MG63 (cell line): ENCODE measurements around the gene RGS14. TPM values are rescaled to one million over a fixed set of nuclear protein-coding genes. Genes with fewer than 3 reads are reported as not detected.

Source experiments
- DNase-seq: peaks from one replicate; pipeline ENCODE4 v3.0.0-alpha.2; 2020
- H3K27me3 ChIP-seq: fragments of 250-450 bp; sonication (Bioruptor Pico); 2 replicates; pipeline ENCODE4 v1.5.1; 2020; ENCODE audit warnings: mild to moderate bottlenecking, moderate library complexity
- H3K36me3 ChIP-seq: fragments of 250-450 bp; sonication (Bioruptor Pico); 2 replicates; pipeline ENCODE4 v1.5.1; 2020; ENCODE audit warnings: mild to moderate bottlenecking, moderate library complexity
- H3K4me3 ChIP-seq: fragments of 250-450 bp; sonication (Bioruptor Pico); 2 replicates; pipeline ENCODE4 v1.5.1; 2020; ENCODE audit warnings: mild to moderate bottlenecking, moderate library complexity
- H3K9me3 ChIP-seq: fragments of 250-450 bp; sonication (Bioruptor Pico); 2 replicates; pipeline ENCODE4 v1.5.1; 2020; ENCODE audit warnings: mild to moderate bottlenecking, moderate library complexity
- total RNA-seq: library from RNA; depleted of rRNA; stranded (reverse); fragments of >200 nt; shearing (Covaris generic); gene quantifications from 2 replicates; pipeline ENCODE4 v1.2.3, GENCODE V29; 2014; ENCODE audit warnings: low replicate concordance; rRNA removed

Gene RGS14
- total RNA-seq = 10.7 and 16.7 TPM in 2 replicates

DNA sequence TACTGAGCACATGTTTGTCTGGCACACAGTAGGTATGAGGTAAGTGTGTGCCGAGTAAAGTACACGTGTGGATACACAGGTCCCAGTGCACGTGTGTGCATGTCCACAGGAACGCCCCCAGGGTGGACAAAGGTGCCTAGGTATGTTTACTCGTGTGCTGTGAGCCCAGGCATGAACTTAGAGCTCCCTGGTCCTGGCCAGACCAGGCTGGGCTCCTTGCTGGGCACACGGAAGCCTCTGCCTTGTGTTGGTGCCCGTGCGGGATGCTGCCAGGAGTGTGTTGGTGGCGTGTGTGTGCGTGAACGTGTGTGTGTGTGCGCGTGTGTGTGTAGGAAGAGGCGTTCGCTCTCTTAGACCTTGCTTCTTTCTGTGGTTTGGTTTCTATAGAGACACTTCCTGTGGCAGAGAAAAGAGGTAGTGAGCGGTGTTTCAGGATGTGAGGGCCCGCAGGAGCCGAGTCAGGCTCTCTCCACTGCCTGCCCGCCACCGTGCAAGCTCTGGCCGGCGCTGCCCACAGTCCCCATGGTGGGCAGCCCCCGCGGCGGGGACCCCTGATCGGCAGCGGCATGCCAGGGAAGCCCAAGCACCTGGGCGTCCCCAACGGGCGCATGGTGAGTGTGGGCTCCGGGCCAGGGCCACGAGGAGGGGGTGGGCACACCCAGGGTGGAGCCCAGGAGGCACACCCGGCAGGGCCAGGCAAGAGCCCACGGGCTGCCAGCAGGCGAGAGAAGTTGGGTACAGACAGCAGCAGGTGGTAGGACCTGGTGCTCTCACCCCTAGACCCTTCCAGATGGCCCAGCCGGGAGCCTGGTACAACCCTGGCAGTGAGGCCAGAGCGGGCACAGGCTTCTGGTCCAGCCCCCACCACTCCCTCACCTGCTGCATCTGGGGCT, at the start of gene RGS14:
Gene RGS14, plus strand, starts transcription at position 466 of the 893 bp plus-strand sequence. Its CDS starts 101 bp downstream, at position 567.
- H3K9me3 ChIP-seq = peaks cover 3% of the 10 kb centered on the region; the same call in 1 of the 2 replicates
- no peaks in the 10 kb centered on the region; the same call in 1 of the 2 replicates for H3K27me3 ChIP-seq
- no peak within 1 kb of the TSS for H3K4me3 ChIP-seq
- DNase-seq = no peak
- no peaks in the 10 kb centered on the region for H3K36me3 ChIP-seq

GRCh38 chr5:177308740-177309139, 49.0 kb upstream of the RGS14 start:
- H3K36me3 ChIP-seq = peaks cover 70% of the 10 kb centered on the region
- H3K4me3 ChIP-seq = no peak overlapping the region
- no peaks in the 10 kb centered on the region for H3K9me3 ChIP-seq
- no peak for DNase-seq
- no peaks in the 10 kb centered on the region for H3K27me3 ChIP-seq

GRCh38 chr5:177309351-177310191, 48.2 kb upstream of the RGS14 start:
- H3K27me3 ChIP-seq = no peaks in the 10 kb centered on the region
- peaks cover 62% of the 10 kb centered on the region for H3K36me3 ChIP-seq
- no peak overlapping the region; the same call in 1 of the 2 replicates for H3K4me3 ChIP-seq
- H3K9me3 ChIP-seq = no peaks in the 10 kb centered on the region
- DNase-seq = peak; percentile 76

DNA sequence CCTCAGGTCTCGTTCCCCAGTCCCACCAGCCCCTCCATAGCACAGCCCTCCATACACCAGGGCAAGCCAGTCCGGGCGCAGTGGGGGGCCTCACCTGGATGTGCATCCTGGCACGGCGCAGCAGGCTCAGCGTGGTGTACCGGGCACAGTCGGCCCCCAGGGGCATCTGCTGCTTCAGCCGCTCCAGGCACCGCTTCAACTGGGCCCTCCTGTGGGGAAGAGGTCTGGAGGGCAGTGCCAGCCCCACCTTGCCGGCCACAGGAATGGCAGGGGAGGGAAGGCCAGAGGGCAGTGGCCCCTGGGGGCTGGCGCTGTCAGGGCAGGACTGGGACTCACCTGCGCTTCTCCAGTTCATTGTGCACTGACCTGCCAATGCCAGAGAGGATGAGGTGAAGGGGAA, 47.4 kb upstream of the RGS14 start:
- H3K9me3 ChIP-seq = no peaks in the 10 kb centered on the region
- H3K4me3 ChIP-seq = peak overlapping the region; percentile 76
- H3K27me3 ChIP-seq = no peaks in the 10 kb centered on the region
- peaks cover 54% of the 10 kb centered on the region for H3K36me3 ChIP-seq
- no peak for DNase-seq

- no peak for DNase-seq
- Histone ChIP-seq H3K36me3 (peaks cover 49% of the 10 kb centered on the region), H3K9me3 (no peaks in the 10 kb centered on the region), H3K4me3 (peak overlapping the region; percentile 76), H3K27me3 (no peaks in the 10 kb centered on the region)
These were observed 46.9 kb upstream of the RGS14 start for GRCh38 chr5:177310757-177311391.

- DNase-seq = peak; percentile 68
- no peaks in the 10 kb centered on the region for H3K9me3 ChIP-seq
- H3K27me3 ChIP-seq = no peaks in the 10 kb centered on the region
These were observed 46.4 kb upstream of the RGS14 start for GRCh38 chr5:177311392-177311722.

DNA sequence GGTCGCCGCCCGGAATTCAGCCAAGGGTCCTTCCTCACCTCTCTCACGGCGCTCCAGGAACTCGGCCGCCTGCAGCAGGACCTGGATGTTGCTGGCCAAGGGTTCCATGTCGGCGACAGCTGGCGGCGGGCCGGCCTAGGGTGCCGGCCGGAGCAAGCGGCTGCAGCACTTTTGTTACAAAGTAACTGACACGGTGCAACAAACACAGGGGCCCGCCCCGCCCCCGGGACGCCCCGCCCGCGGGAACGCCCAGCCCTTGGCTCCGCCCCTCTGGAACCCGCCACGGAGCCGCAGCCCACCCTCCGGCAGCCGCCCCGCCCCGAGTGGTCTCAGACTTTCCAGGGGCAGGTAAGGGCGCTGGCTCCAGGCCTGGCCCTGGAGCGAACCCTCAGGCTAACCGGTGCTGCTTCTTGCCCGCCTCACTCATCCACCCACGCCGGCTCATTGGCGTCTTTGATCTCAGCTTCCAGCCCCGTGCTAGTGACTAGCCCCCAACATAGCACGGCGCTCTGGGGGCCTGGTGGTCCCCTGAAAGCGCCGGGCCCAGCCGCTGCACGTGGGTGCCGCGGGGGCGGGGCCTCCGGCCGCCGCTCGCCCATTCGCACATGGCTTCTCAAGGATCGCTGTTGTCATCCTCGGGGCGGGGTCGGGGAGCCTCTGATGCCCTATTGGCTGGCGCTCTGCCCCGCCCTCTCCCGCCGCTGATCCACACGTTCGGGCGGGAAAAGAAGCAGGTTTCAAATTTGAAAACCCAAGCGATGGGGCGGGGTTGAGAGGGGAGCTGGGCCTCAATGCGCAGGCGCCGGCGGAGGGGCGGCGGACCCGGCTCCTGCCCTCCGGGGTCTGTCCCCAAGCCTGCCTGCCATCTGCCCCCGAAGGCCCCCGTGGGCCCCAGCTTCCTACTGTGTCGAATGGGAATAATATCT, 45.7 kb upstream of the RGS14 start, which contains the start of gene MXD3:
Gene MXD3, minus strand, starts transcription at position 176 of the 926 bp plus-strand sequence. Its CDS starts 68 bp downstream, at position 108.
- Histone ChIP-seq H3K9me3 (no peaks in the 10 kb centered on the region), H3K27me3 (no peaks in the 10 kb centered on the region), H3K36me3 (peaks cover 44% of the 10 kb centered on the region), H3K4me3 (peak within 1 kb of the TSS; percentile 76)
- DNase-seq = peak; percentile 100

More at GRCh38 chr5:177311392-177311722, 46.4 kb upstream of the RGS14 start:
- H3K36me3 ChIP-seq = peaks cover 46% of the 10 kb centered on the region
- H3K4me3 ChIP-seq = peak overlapping the region; percentile 76

DNA sequence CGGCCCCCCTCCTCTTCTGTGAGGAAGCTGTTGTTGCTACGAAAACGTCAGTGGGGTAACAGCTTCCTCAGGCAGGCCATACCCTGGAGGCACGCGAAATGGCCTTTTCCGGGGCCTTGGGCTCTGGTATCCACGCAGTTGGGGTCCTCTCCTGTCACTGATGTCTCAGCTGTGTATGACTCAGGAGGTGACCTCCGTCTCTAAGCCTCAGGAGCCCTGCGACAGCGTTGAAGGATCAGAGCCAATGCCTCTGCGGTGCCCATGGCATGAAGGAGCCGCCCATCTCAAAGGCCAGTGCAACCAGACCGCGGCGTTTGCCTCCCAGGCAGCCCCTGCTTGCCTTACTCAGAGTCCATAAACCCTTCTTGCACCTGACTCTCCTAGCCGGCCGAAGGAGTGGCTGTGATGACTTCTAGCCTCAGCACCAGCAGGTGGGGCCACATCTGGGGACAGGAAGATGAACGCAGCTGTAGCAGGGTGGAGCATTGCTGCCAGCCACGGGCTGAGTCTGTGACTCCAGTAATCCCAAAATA, 45.0 kb upstream of the RGS14 start:
- DNase-seq = peak; percentile 61
- no peaks in the 10 kb centered on the region for H3K27me3 ChIP-seq
- H3K36me3 ChIP-seq = peaks cover 43% of the 10 kb centered on the region
- no peaks in the 10 kb centered on the region for H3K9me3 ChIP-seq
- H3K4me3 ChIP-seq = peak overlapping the region; percentile 76

DNA sequence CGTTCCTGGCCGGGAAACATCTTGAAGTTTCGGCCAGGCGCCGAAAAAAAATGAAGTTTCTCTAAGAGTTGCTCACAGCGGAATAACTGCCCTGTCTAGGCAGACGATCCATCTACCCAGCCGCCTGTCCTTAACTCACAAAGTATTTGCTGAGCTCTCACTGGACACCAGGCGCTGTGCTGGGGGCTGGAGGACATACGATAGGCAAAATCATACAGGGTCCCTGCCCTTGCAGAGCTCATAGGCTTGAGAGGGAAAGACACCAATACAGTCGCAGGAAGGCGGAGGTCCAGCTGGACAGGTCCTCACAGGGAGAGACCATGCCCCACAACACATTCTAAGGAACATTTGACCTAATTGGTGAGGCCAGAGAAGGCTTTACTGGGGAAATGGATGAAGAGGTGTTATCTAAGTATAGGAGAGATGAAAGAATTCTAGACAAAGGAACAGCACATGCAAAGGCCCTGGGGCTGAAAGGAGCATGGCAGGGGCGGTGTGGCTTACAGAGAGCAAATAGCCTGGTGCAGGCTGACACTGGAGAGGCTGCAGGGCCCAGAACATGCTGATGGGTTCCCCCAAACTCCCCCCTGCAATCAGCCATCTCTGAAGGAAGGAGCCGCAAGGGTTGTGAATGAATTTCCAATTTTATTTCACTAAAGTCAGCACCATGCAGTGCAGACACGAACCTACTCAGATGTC, 44.0 kb upstream of the RGS14 start:
- peaks cover 36% of the 10 kb centered on the region for H3K36me3 ChIP-seq
- H3K4me3 ChIP-seq = no peak overlapping the region

DNA sequence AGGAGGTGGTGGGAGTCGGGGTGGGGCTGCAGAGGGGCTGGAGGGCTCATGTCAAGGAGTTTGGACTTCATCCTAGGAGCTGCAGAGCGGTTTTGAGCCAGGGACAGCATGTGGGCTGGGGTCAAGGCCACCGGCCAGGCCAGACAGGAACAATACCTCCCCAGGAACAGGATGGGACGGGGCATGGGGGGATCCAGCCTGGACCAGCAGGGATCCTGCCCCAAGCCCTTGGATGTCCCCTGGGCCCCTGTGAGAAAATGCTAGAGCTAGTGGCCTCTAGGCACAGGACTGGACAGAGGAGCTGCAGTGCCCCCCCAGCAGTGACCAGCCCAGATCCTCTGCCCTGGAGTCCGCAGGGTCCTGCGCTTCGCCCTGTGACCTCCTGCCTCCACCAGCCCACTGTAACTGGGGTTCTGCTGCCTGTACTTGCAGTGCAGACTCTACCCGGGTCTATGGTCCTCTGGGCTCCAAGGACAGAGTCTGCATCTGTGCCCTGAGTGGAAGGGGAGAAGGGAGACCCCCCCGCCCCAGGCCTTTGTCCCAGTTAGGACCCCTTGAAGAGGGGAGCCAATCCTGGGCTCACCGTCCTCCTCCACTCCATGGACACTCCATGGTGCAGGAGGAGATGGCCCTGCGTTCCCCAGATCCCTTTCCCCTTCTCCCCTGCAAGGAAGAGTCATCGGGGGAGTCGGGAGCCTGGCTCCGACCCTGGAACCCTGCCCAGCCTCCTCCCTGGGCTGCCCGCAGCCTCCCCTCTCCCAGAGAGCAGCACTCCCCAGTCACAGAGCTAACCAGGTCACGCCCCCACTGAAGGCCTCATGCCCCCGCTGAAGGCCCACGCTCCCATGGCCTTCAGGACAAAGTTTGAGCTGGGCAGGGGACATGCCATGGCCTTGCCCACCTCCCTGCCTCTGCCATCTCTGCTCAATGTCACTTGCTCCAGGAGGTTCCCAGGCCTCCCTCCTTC, 43.1 kb upstream of the RGS14 start:
- H3K36me3 ChIP-seq = peaks cover 26% of the 10 kb centered on the region
- H3K27me3 ChIP-seq = no peaks in the 10 kb centered on the region
- H3K4me3 ChIP-seq = no peak overlapping the region
- H3K9me3 ChIP-seq = no peaks in the 10 kb centered on the region
- DNase-seq = no peak

More for the DNA sequence above, 44.0 kb upstream of the RGS14 start:
- no peaks in the 10 kb centered on the region for H3K27me3 ChIP-seq
- H3K9me3 ChIP-seq = no peaks in the 10 kb centered on the region
- DNase-seq = no peak

DNA sequence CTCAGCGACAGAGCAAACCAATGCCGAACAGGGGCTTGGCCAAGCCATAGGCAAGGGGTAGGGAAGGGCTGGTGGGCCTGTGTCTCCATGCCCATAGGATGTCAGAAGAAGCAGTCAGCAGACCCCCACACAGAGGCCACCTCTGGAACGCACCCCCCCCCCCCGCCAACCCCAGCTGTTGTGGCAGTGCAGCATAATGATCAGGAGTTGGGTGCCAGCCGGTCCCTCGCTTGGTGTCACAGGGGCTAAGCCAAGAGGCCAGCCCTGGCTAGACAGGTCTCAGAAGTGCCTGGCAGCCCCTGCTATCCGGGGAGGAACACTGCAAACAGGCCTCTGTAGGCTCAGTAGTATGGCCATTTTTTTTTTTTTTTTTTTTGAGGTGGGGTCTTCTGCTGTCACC, 42.3 kb upstream of the RGS14 start:
- Histone ChIP-seq H3K9me3 (no peaks in the 10 kb centered on the region), H3K36me3 (peaks cover 19% of the 10 kb centered on the region), H3K27me3 (no peaks in the 10 kb centered on the region), H3K4me3 (no peak overlapping the region)
- no peak for DNase-seq

GRCh38 chr5:177316005-177316404, 41.7 kb upstream of the RGS14 start:
- DNase-seq = no peak
- H3K36me3 ChIP-seq = peaks cover 17% of the 10 kb centered on the region
- no peak overlapping the region for H3K4me3 ChIP-seq
- no peaks in the 10 kb centered on the region for H3K27me3 ChIP-seq
- no peaks in the 10 kb centered on the region for H3K9me3 ChIP-seq

- H3K27me3 ChIP-seq = no peaks in the 10 kb centered on the region
- no peaks in the 10 kb centered on the region for H3K9me3 ChIP-seq
- no peak overlapping the region for H3K4me3 ChIP-seq
These were observed 39.8 kb upstream of the RGS14 start for GRCh38 chr5:177317959-177318377.

More at GRCh38 chr5:177317959-177318377, 39.8 kb upstream of the RGS14 start:
- DNase-seq = peak; percentile 74
- H3K36me3 ChIP-seq = peaks cover 20% of the 10 kb centered on the region
